OCI-LY7 (cell line): ENCODE data around the gene ASB7. TPM values are rescaled to one million over a fixed set of nuclear protein-coding genes. Genes with fewer than 3 reads are reported as not detected.

Experiments
- BruUV-seq: library from RNA; stranded (reverse); fragments of 400-500 nt; replicated peaks from 2 replicates; lab custom pipeline; 2021; lab: Mats Ljungman, UMichigan
- CTCF ChIA-PET: fragments of 300-600 bp; sonication (Branson Sonifier 250); formaldehyde crosslinking; loops from one replicate; lab custom pipeline; 2022; ENCODE audit warnings: antibody characterized with exemption; ENCODE audit not compliant: unreplicated experiment; lab: Charles Lee
- POLR2A ChIA-PET: fragments of 300-600 bp; sonication (Branson Sonifier 250); formaldehyde crosslinking; loops from one replicate; lab custom pipeline; 2022; ENCODE audit warnings: antibody characterized with exemption; lab: Charles Lee
- DNase-seq: peaks from one replicate; pipeline ENCODE4 v3.0.0-alpha.2; 2015; ENCODE audit warnings: low spot score
- H2AFZ ChIP-seq: fragments of 200-600 bp; sonication (generic), shearing (Covaris generic); 2 replicates; pipeline ENCODE4 v1.6.1; 2014; ENCODE audit warnings: mild to moderate bottlenecking, antibody characterized with exemption, low read length, moderate library complexity
- H3K27ac ChIP-seq: fragments of 200-600 bp; sonication (generic); 2 replicates; pipeline ENCODE4 v1.5.1; 2014; ENCODE audit warnings: mixed run types, low read depth, mild to moderate bottlenecking, moderate library complexity, low read length, inconsistent platforms; ENCODE audit not compliant: poor library complexity, severe bottlenecking
- H3K36me3 ChIP-seq: fragments of 200-600 bp; sonication (generic); 2 replicates; pipeline ENCODE4 v1.6.1; 2014; ENCODE audit warnings: mild to moderate bottlenecking, antibody characterized with exemption, low read length, moderate library complexity, mixed read lengths; ENCODE audit not compliant: insufficient read depth
- H3K4me1 ChIP-seq: fragments of 200-600 bp; sonication (generic); 2 replicates; pipeline ENCODE4 v1.5.1; 2014; ENCODE audit warnings: mild to moderate bottlenecking, low read length; ENCODE audit not compliant: insufficient read depth, poor library complexity, severe bottlenecking
- H3K4me2 ChIP-seq: fragments of 200-600 bp; sonication (generic); 2 replicates; pipeline ENCODE4 v1.6.1; 2014; ENCODE audit warnings: mild to moderate bottlenecking, low read length
- H3K4me3 ChIP-seq: fragments of 200-600 bp; sonication (generic); 2 replicates; pipeline ENCODE4 v1.5.1; 2014; ENCODE audit warnings: mild to moderate bottlenecking, low read depth, low read length; ENCODE audit not compliant: poor library complexity, severe bottlenecking
- H3K79me2 ChIP-seq: fragments of 200-600 bp; sonication (generic); 2 replicates; pipeline ENCODE4 v1.6.1; 2016; ENCODE audit warnings: low read depth, mild to moderate bottlenecking, low read length, moderate library complexity, mixed read lengths; ENCODE audit not compliant: insufficient read depth
- H3K9me2 ChIP-seq: fragments of 200-600 bp; sonication (generic); 2 replicates; pipeline ENCODE4 v1.6.1; 2016; ENCODE audit warnings: mild to moderate bottlenecking, low read length, mixed read lengths; ENCODE audit not compliant: insufficient read depth
- H3K9me3 ChIP-seq: fragments of 200-600 bp; sonication (generic); 2 replicates; pipeline ENCODE4 v1.6.1; 2014; ENCODE audit warnings: mild to moderate bottlenecking, mixed run types, low read length, mixed read lengths
- H4K20me1 ChIP-seq: fragments of 200-600 bp; sonication (generic); 2 replicates; pipeline ENCODE4 v1.6.1; 2014; ENCODE audit warnings: mild to moderate bottlenecking, antibody characterized with exemption, low read length, moderate library complexity, mixed read lengths; ENCODE audit not compliant: insufficient read depth
- EZH2phosphoT487 ChIP-seq: fragments of 200-600 bp; sonication (generic); IDR thresholded peaks from 2 replicates; pipeline ENCODE4 v1.6.1; 2018; ENCODE audit warnings: low read depth, borderline replicate concordance, mild to moderate bottlenecking, mixed run types, antibody characterized with exemption, low read length, moderate library complexity, mixed read lengths
- intact Hi-C: fragments of 100-400 bp; cut with micrococcal nuclease; formaldehyde crosslinking; loops from one replicate; pipeline ENCODE4 v1.10.0; 2022; ENCODE audit not compliant: unreplicated experiment
- total RNA-seq, 2 experiments: library from RNA; depleted of rRNA in 1 of 2; stranded (reverse); fragments of >200 nt in 1 of 2; shearing (Covaris generic) in 1 of 2; gene quantifications; 2 replicates each; pipeline ENCODE4 v1.2.3, GENCODE V29; 2014 to 2022
- TF ChIP-seq, protein P1 (sequence below): fragments of 200-600 bp; sonication (generic); conservative IDR thresholded peaks from 2 replicates; pipeline ENCODE4 v1.5.1; 2014; ENCODE audit warnings: mild to moderate bottlenecking, antibody characterized with exemption, low read length, moderate library complexity, mixed read lengths

The ASB7 gene
- total RNA-seq, 2 experiments from 2014 or later, result 10.9 to 15.2 TPM

DNA sequence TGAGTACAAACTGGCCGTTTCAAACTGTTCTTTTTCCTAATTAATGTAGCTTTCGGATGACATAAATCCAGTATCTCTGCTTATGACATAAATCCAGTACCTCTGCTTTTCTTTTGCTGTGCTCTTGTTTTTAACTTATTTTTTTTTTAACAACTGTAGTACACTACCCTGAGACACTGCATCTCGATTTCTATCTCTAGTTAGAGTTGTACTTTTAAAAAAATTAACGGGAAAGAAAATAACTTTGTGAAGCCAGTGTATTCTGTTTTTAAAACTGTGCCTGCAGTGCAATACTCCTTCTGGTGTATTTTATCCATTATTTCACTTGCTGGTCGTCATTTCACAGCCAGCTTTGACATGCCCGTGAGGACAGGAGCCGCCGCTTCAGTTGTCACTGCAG, 46.6 kb downstream of the ASB7 start:
- no peaks in the 10 kb centered on the region for H3K9me2 ChIP-seq
- H3K79me2 ChIP-seq, result no peaks in the 10 kb centered on the region
- 0 out of 2 replicates have a peak, but pooled peaks cover 6% of the 10 kb centered on the region for H4K20me1 ChIP-seq
- no peak for DNase-seq
- H3K27ac ChIP-seq, result no peak overlapping the region
- H3K9me3 ChIP-seq, result no peaks in the 10 kb centered on the region
- CTCF ChIA-PET, result no interaction called here
- H3K4me3 ChIP-seq, result no peak overlapping the region
- intact Hi-C loops, result no loop called here
- TF ChIP-seq, protein P1, sequence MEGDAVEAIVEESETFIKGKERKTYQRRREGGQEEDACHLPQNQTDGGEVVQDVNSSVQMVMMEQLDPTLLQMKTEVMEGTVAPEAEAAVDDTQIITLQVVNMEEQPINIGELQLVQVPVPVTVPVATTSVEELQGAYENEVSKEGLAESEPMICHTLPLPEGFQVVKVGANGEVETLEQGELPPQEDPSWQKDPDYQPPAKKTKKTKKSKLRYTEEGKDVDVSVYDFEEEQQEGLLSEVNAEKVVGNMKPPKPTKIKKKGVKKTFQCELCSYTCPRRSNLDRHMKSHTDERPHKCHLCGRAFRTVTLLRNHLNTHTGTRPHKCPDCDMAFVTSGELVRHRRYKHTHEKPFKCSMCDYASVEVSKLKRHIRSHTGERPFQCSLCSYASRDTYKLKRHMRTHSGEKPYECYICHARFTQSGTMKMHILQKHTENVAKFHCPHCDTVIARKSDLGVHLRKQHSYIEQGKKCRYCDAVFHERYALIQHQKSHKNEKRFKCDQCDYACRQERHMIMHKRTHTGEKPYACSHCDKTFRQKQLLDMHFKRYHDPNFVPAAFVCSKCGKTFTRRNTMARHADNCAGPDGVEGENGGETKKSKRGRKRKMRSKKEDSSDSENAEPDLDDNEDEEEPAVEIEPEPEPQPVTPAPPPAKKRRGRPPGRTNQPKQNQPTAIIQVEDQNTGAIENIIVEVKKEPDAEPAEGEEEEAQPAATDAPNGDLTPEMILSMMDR, result no peak
- no peak for TF ChIP-seq EZH2phosphoT487
- H3K4me2 ChIP-seq, result no peak overlapping the region
- POLR2A ChIA-PET, result interaction anchor here (0.7 kb wide), 1 partner anchor 1003 kb away, joined by 3 read pairs; no protein-coding TSS in a partner anchor
- no peak overlapping the region for H2AFZ ChIP-seq
- H3K4me1 ChIP-seq, result no peaks in the 10 kb centered on the region
- no peaks in the 10 kb centered on the region; the same call in 1 of the 2 replicates for H3K36me3 ChIP-seq
- BruUV-seq, result no TSS peak

DNA sequence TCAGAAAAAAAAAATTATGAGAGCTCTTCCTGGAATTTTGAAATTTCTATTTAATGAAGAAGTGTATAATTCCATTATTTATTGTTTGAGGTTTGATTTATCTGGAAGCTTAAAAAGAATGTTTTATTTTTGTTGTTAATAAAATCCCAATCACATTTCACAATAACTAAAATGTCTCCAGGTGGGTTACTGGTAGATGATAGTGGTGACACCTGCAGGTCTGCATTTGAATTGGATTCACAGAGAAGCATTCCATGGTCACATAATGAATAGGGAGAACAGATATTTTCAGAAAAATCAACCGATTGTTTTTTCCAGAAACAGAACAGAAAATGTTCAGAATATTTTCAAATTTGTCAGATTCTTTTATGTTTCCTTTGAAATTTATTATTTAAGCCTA, 48.3 kb downstream of the ASB7 start:
- Histone ChIP-seq H3K4me3 (no peak overlapping the region), H3K9me2 (no peaks in the 10 kb centered on the region), H3K79me2 (no peaks in the 10 kb centered on the region), H3K9me3 (no peaks in the 10 kb centered on the region), H3K4me1 (no peaks in the 10 kb centered on the region), H3K4me2 (no peak overlapping the region), H3K27ac (no peak overlapping the region), H2AFZ (no peak overlapping the region), H3K36me3 (no peaks in the 10 kb centered on the region; the same call in 1 of the 2 replicates), H4K20me1 (no peaks in the 10 kb centered on the region)
- no TSS peak for BruUV-seq
- intact Hi-C loops, result no loop called here
- ChIA-PET POLR2A (interaction anchor here (0.7 to 1.0 kb wide), 3 partner anchors 15 to 40 kb away, joined by 3 to 5 read pairs (median 4); no protein-coding TSS in a partner anchor), CTCF (no interaction called here)
- TF ChIP-seq, protein P1, result peak; percentile 70
- no peak for TF ChIP-seq EZH2phosphoT487
- DNase-seq, result peak; percentile 11

DNA sequence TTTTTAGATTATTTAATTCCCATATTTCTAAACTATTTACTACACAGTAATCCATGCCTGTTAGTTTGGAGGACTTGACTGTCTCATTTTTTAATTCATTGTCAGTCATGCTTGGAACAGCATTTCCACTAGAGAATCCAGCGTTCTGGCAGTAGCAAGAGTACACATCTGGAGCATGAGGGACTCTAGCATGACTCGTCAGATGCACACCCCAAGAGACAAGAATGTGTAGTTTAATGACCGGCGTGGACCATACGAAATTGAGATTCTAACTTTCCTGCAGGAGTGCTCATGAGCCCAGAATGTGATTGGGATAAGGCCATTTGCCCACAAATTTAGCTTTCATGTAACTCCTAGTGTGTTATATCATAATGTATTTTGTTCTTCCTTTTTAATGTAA, 48.9 kb downstream of the ASB7 start:
- Histone ChIP-seq H3K27ac (no peak overlapping the region), H4K20me1 (no peaks in the 10 kb centered on the region), H3K9me3 (no peaks in the 10 kb centered on the region), H3K9me2 (no peaks in the 10 kb centered on the region), H3K36me3 (no peaks in the 10 kb centered on the region; the same call in 1 of the 2 replicates), H3K4me3 (no peak overlapping the region), H3K4me1 (no peaks in the 10 kb centered on the region), H3K4me2 (no peak overlapping the region), H2AFZ (no peak overlapping the region), H3K79me2 (no peaks in the 10 kb centered on the region)
- POLR2A ChIA-PET, result interaction anchor here (0.8 to 1.0 kb wide), 2 partner anchors 15 to 36 kb away, joined by 4 to 5 read pairs; no protein-coding TSS in a partner anchor
- TF ChIP-seq, protein P1, result no peak
- no peak for TF ChIP-seq EZH2phosphoT487
- intact Hi-C loops, result no loop called here
- BruUV-seq, result no TSS peak
- CTCF ChIA-PET, result no interaction called here
- no peak for DNase-seq
